NT2/D1 (cell line): ENCODE results near the gene NUAK1.

Experiments used
- DNase-seq: peaks from one replicate; pipeline ENCODE4 v3.0.0-alpha.2; 2011; ENCODE audit warnings: low read depth, low spot score
- H3K27me3 ChIP-seq: 2 replicates; pipeline ENCODE4 v1.6.0; 2011; ENCODE audit warnings: mild to moderate bottlenecking; ENCODE audit not compliant: insufficient read length, insufficient read depth
- H3K36me3 ChIP-seq: 2 replicates; pipeline ENCODE4 v1.6.1; 2011; ENCODE audit warnings: mild to moderate bottlenecking, low read length, mixed read lengths; ENCODE audit not compliant: insufficient read depth, insufficient read length
- H3K4me1 ChIP-seq: 2 replicates; pipeline ENCODE4 v1.5.1; 2011; ENCODE audit not compliant: insufficient read depth, insufficient read length
- H3K4me3 ChIP-seq: 2 replicates; pipeline ENCODE4 v1.5.1; 2011; ENCODE audit warnings: low read depth; ENCODE audit not compliant: insufficient read length
- H3K9ac ChIP-seq: 2 replicates; pipeline ENCODE4 v1.6.0; 2011; ENCODE audit warnings: low read depth; ENCODE audit not compliant: insufficient read length
- H3K9me3 ChIP-seq: 2 replicates; pipeline ENCODE4 v1.5.1; 2011; ENCODE audit warnings: mild to moderate bottlenecking, low read length; ENCODE audit not compliant: insufficient read depth
- SUZ12 ChIP-seq: IDR thresholded peaks from 2 replicates; pipeline ENCODE4 v1.6.1; 2011; ENCODE audit not compliant: insufficient read length, insufficient read depth; ENCODE audit errors: extremely low read depth
- YY1 ChIP-seq: IDR thresholded peaks from 2 replicates; pipeline ENCODE4 v1.6.1; 2011; ENCODE audit not compliant: insufficient read length, insufficient read depth
- ZNF274 ChIP-seq: IDR thresholded peaks from 2 replicates; pipeline ENCODE4 v1.6.1; 2011; ENCODE audit warnings: mild to moderate bottlenecking, low read depth, low read length

NUAK1 gene

DNA sequence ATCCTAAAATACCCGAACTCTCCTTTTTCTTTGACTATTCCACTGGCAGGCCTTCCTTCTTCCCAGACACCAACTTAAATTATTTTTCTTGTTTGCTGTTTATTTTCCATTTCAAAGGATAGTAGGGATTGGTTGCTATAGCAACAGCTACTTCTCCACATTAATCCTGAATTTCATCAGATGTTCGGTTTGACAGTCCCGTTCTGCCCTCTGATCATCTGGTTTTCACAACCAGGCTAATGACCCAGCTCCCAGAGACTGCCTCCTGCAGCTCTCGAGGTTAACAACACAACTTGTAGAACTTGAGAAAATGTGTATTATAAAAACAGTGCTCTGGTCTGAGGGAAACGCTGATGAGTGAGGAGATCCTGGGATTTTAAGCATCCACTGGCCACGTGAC lies 45.5 kb downstream of the NUAK1 start:
- Histone ChIP-seq H3K9me3 (no peaks in the 10 kb centered on the region), H3K9ac (no peak overlapping the region), H3K27me3 (no peaks in the 10 kb centered on the region), H3K36me3 (peaks cover 84% of the 10 kb centered on the region), H3K4me1 (peaks cover 8% of the 10 kb centered on the region), H3K4me3 (no peak overlapping the region)
- TF ChIP-seq ZNF274 (no peak), SUZ12 (no peak), YY1 (no peak)
- DNase-seq, result no peak

DNA sequence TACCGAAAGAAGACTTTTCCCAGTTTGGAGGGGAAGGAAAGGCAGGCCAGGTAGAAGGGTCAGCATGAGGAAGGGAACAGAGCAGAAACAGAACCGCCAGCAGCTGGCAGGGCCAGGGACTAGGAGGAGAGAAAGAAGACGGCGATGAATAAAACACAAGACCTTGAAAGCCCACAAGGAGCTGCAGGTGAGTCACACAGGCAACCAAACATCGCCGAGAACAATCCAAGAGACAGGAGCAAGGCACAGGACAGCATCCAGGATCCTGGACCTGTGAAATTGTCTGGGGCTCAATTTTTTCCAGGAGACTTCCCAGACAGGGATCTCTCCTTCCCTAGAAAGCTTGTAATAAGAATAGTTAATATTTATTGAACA lies 47.3 kb downstream of the NUAK1 start:
- no peak overlapping the region for H3K4me3 ChIP-seq
- no peaks in the 10 kb centered on the region for H3K9me3 ChIP-seq
- TF ChIP-seq YY1 (no peak), ZNF274 (no peak), SUZ12 (no peak)
- H3K36me3 ChIP-seq, result peaks cover 86% of the 10 kb centered on the region
- H3K4me1 ChIP-seq, result peaks cover 2% of the 10 kb centered on the region
- no peaks in the 10 kb centered on the region for H3K27me3 ChIP-seq
- DNase-seq, result no peak
- H3K9ac ChIP-seq, result no peak overlapping the region

DNA sequence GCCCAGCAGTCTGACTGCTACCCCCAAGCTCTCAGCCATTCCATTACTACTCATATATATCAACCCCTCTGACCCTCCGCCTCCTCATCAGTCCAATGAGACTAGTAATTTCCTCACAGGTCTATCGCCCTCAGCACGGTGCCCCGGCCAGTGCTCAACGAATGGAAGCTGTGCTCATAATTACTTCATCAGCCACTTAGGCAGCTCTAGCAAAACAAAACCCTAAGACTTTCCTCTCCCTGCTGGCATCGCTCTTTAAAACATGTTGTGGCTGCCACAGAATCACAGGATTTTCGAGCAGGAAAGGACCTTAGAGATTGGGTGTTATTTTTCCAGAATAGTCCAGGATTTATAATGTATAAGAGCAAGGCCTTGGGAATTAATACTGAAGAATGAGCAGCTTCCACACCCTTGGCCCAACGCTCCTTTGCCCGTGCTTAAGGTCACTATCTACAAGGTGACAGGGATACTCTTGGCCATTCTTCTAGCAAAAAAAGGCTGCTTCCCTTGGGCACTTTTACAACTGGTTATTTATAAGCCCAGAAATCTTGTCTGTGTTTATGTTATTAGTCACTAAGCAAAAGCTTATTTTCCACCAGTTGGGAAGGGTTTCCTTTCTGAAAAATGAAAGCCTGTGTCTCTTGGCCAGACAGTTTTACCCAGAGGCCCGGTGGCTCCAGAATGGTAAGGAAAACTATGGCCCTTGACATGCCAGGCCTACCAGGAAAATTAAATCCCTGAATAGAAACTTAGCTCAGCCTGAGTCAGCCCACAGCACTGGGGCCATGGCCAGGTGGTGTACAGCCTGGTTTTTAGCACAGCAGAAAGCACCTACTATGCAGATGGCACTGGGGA lies 47.9 kb downstream of the NUAK1 start:
- Histone ChIP-seq H3K4me1 (peaks cover 2% of the 10 kb centered on the region), H3K36me3 (peaks cover 86% of the 10 kb centered on the region), H3K9ac (no peak overlapping the region), H3K9me3 (no peaks in the 10 kb centered on the region), H3K27me3 (no peaks in the 10 kb centered on the region), H3K4me3 (no peak overlapping the region)
- no peak for TF ChIP-seq ZNF274
- TF ChIP-seq SUZ12, result no peak
- no peak for TF ChIP-seq YY1
- DNase-seq, result no peak

DNA sequence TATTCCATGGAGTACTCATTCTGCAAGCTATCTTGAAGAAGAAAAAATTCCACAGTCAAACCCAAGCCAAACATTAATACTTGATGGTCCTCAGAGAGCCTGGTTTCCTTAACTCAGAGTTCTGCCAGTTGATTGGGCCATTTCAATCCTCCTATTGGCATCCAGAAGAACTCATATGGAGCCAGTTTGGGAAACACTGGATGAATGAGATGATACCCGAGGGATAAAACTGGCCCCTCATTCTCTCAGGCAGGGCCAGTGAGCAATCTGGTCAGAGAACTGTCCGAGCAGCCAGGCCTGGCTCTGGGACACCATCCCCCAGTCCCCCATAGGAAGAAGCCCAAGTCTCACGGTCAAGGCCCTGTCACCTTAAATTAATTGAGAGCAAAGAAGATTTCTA lies 48.8 kb downstream of the NUAK1 start:
- Histone ChIP-seq H3K9ac (no peak overlapping the region), H3K27me3 (no peaks in the 10 kb centered on the region), H3K36me3 (peaks cover 82% of the 10 kb centered on the region), H3K9me3 (no peaks in the 10 kb centered on the region), H3K4me3 (no peak overlapping the region), H3K4me1 (peaks cover 2% of the 10 kb centered on the region)
- no peak for TF ChIP-seq ZNF274
- no peak for TF ChIP-seq YY1
- no peak for TF ChIP-seq SUZ12
- DNase-seq, result no peak

DNA sequence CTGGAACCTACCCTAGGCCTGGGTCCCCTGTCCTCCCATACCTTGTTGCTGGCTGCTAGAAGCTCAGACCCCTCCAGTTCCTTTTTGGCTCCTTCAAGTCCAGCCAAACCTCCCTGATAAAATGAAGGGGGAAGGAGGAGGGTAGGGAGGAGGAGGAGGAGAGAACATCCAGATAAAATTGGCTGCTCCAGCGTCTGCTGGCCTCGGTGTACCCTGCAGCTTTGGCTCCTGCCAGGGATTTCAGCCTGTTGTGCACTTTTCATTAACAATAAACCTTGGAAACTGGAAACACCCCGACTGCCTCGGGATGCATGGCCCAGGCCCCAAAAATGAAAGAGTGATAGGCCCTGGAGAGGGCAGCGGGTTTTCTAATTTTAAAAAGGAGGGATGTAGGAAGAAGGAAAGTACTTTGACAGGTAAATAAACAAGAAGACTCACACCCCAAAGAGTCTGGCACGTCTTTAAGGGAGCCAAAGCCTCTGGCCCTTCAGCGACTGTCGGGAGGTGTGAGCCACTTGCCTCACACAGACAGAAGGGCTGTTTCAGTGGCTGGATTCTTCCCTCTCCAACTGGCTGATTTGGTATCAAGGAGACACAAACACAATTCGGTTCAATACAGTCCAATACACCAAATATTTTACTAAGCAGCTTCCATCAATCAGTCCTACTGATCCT lies 49.8 kb downstream of the NUAK1 start:
- no peaks in the 10 kb centered on the region for H3K9me3 ChIP-seq
- no peak overlapping the region for H3K4me3 ChIP-seq
- no peak for DNase-seq
- peaks cover 72% of the 10 kb centered on the region for H3K36me3 ChIP-seq
- no peak for TF ChIP-seq YY1
- TF ChIP-seq SUZ12, result no peak
- TF ChIP-seq ZNF274, result no peak
- H3K27me3 ChIP-seq, result no peaks in the 10 kb centered on the region
- H3K4me1 ChIP-seq, result no peaks in the 10 kb centered on the region
- H3K9ac ChIP-seq, result no peak overlapping the region

DNA sequence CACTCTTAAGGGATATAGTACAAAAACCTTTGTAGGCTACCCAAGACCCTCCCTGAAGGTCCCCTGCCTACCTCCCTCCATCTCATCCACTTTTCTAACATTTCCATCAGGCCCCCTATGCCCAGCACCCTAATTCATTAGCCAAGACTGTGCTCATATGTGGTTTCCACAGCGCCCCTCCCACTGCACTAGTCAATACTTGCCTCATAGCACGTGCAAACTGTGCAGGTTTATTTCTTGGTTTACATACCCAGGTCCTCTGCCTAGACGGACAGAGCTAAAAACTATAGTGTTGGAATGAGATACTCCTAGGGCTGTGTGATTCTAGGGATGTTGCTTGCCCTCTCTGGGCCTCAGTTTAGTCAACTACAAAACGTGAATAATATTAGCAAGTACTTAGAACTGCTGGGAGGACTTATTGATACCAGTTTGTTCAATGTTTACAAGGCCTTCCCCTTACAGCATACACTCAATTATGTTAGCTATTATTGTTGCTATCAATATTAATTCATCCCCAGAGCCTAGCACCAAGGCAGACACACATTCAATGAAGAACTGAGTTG lies 50.4 kb downstream of the NUAK1 start:
- Histone ChIP-seq H3K27me3 (no peaks in the 10 kb centered on the region), H3K4me3 (no peak overlapping the region), H3K36me3 (peaks cover 73% of the 10 kb centered on the region), H3K4me1 (no peaks in the 10 kb centered on the region), H3K9me3 (no peaks in the 10 kb centered on the region), H3K9ac (no peak overlapping the region)
- DNase-seq, result no peak
- TF ChIP-seq ZNF274, result no peak
- no peak for TF ChIP-seq SUZ12
- TF ChIP-seq YY1, result no peak

DNA sequence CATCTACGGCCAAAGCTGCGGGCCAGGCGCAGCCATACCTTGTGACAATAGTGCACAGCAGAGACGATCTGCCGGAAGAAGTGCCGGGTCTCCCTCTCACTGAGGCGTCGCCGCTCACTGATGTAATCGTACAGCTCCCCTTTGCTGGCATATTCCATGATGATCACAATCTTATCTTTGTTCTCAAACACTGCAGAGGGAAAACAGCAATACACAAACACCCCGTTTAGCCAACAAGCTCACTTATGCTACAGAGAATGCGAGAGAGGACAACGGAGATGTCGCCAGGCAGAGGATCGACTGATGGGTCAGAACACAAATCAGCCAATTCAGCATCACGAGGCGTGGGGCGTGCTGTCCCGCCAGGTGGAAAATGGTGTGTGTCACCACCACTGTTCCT lies 52.1 kb downstream of the NUAK1 start:
- H3K4me1 ChIP-seq, result no peaks in the 10 kb centered on the region
- no peaks in the 10 kb centered on the region for H3K27me3 ChIP-seq
- no peaks in the 10 kb centered on the region for H3K9me3 ChIP-seq
- no peak overlapping the region for H3K9ac ChIP-seq
- peaks cover 78% of the 10 kb centered on the region for H3K36me3 ChIP-seq
- no peak for DNase-seq
- TF ChIP-seq SUZ12, result no peak
- no peak for TF ChIP-seq ZNF274
- no peak for TF ChIP-seq YY1
- no peak overlapping the region for H3K4me3 ChIP-seq
